ENCODE results near the gene COG8.
A peak's percentile ranks its signal among the peaks of the same experiment; 100 is the strongest.

The COG8 gene

DNA sequence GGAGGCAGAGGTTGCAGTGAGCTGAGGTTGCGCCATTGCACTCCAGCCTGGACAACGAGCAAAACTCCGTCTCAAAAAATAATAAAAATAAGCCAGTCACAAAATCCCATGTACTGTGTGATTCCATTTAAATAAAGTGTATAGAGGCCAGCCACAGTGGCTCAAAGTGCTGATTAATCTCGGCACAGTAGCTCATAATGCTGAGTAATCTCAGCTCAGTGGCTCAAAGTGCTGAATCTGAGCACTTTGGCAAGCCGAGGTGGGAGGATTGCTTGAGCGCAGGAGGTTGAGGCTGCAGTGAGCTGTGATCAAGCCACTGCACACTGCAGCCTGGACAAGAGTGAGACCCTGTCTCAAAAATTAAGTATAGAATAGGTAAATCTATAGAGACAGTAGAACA, 7.3 kb upstream of the COG8 start:
- no peak for DNase-seq (ENCODE audit: low read depth in 2 of 2)

DNA sequence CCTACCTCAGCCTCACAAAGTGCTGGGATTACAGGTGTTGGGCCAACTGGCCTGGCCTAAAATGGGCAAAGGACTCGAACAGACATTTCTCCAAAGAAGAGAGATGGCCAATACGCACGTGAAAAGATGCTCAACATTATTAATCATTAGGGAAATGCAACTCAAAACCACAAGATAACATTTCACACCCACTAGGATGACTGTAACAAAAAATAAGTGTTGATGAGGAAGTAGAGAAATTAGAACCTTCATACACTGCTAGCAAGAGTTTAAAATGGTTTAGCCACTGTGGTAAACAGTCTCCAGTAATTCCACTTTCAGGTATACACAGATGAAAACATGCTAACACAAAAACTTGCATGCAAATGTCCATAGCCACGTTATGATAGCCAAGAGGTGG, 6.6 kb upstream of the COG8 start:
- DNase-seq (ENCODE audit: low read depth in 2 of 2), result no peak

DNA sequence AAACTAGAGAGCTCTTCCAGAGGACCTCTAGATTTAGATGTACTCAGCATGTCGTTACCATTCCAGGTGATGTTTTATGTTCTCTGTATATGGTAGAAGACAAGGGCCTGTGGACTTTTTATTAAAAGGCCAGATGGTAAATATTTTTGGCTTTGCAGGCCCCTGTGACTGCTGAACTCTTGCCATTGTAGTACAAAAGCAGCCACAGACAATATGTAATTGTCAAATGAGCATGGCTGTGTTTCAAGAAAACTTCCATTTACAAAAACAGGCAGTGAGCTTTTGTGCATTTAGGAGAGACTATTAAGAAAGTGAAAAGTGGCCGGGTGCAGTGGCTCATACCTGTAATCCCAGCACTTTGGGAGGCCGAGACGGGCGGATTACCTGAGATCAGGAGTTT, 4.8 kb upstream of the COG8 start:
- DNase-seq (ENCODE audit: low read depth in 2 of 2), result no peak

GRCh38 chr16:69340095-69340644, 806 bp upstream of the COG8 start:
- no peak for DNase-seq (ENCODE audit: low read depth in 2 of 2)

DNA sequence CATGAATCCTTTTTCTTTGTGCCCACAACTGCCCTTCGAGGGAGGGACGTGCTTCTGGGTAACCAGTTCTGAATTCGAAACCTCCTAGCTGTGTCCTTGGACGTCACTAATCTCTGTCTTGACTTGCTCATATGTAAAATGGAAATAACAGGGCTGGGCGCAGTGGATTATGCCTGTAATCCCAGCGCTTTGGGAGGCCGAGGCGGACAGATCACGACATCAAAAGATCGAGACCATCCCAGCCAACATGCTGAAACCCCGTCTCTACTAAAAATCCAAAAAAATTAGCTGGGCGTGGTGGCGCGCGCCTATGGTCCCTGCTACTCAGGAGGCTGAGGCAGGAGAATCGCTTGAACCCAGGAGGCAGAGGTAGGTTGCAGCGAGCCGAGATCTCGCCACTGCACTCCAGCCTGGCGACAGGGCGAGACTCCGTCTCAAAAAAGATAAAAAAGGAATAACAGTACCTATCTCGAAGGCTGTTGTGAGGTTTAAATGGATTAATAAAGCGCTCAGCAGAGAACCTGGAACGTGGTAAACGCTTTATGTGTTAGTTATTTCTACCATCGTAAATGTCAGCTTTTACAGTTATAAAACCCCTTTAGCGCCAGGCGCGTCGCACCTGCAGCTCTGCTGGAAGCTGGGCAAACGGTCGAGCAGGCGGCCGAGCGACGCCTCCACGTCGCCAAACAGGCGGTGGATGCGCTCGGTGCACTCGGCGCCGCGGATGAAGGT, 641 bp downstream of the COG8 start:
- DNase-seq (ENCODE audit: low read depth in 2 of 2), result no peak

GRCh38 chr16:69334696-69335095, 4.7 kb downstream of the COG8 start:
- no peak for DNase-seq (ENCODE audit: low read depth in 2 of 2)

- peak; percentile 70 to 75 for DNase-seq (ENCODE audit: low read depth in 2 of 2)
These were observed 8.9 kb downstream of the COG8 start, which contains the start of gene PDF for GRCh38 chr16:69330286-69331109. Gene PDF, minus strand, starts transcription at chr16:69330588. Its CDS starts 18 bp downstream, at chr16:69330570.

DNA sequence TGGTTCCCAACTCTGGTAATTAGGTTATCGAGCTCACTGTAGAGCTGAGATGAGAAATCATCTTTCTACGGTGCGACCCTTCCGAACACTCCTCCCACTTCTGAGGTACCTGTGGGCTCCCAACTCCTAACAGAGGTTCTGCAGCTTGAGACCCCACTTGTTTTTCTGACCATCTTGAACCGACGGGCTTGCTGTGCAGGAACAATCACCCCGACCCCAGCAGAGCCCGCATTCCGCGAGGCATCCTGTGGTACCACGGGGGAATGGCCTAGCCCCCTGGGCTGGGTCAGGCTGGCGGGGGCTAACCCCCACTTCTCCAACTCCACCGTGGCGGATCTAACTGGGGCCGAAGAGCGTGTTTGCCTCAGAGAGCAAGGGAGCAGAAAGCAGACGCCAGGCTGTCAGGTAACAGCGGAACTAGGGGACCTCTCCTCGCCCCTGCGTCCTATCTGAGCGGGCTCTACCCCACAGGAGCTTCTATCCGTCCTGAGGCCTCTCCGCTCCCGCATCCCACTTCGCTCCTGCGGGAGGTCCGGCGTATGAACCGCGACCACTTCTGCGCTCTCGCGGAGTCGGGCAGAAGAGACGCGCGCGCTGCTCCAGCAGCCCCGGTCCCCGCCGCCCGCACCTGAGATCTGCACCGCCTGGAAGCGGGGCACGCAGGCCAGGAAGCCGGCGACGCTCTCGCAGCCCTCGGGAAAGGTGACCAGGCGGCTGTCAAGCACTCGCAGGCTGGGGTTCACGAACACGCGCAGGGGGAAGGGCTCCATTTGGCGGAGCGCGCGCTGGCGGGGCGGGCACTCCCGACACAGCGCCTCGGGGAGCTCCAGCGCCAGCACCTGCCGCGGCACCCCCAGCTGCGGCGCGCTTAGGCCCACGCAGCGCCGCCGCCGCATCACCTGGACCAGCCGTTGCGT, 9.7 kb downstream of the COG8 start:
- peak in 1 of 2 donors; percentile 7 for DNase-seq (ENCODE audit: low read depth in 2 of 2)

- DNase-seq (ENCODE audit: low read depth in 2 of 2), result no peak
These were observed 10.5 kb downstream of the COG8 start for GRCh38 chr16:69328854-69329316.

DNA sequence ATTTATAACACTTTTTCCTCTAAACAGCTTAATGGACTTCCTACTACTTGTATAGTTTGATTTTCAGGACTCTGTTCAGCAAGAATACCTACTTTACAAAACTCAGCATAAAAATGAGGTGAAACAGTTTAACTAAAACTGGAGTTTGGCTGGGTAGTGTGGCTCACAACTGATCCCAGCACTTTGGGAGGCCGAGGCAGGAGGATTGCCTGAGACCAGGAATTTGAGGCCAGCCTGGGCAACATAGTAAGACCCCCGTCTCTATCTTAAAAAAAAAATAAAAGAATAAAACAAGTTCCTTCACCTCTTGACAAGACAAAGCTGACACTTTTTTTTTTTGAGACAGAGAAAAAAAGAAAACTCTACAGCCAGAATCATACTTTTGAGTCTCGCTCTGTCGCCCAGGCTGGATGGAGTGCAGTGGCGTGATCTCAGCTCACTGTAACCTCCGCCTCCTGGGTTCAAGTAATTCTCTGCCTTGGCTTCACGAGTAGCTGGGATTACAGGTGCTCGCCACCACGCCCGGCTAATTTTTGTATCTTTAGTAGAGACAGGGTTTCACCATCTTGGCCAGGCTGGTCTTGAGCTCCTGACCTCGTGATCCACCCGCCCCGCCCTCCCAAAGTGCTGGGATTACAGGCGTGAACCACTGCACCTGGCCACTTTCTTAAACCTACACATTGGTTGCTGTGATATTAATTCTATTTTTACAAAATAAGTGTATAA, 11.6 kb downstream of the COG8 start:
- DNase-seq (ENCODE audit: low read depth in 2 of 2), result no peak

DNA sequence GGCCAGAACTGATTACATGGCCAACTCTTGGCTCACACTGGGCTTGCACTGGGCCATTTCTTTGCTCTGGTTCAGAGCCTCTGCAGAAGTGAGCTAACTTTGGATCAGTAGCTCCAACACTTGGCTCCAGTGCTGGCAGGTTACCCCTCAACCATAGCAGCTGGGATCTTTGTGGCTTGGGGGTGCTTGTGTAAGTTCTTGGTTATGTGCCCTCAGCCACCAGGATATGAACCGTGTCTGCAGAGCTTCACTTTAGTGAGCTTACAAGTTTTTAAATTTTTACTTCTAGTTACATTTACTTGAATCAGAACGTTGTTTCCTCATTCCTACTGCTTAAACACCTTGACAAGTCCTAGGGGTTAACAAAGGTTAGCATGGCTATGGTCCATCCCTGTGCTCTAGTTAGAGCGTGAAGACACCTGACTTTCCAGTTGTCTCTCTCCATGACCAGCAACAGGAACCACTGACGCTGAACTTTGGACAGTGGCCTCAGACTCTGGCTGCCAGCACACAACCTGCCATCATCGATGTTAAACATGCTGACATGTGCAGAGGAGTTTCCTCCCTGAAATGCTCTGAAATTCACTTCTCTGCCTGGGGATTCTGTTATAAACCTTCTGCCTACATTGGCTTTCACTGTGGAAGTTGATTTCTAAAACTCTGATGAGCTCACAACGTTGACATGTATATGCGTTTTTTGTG, 13.0 kb downstream of the COG8 start:
- DNase-seq (ENCODE audit: low read depth in 2 of 2), result no peak

DNA sequence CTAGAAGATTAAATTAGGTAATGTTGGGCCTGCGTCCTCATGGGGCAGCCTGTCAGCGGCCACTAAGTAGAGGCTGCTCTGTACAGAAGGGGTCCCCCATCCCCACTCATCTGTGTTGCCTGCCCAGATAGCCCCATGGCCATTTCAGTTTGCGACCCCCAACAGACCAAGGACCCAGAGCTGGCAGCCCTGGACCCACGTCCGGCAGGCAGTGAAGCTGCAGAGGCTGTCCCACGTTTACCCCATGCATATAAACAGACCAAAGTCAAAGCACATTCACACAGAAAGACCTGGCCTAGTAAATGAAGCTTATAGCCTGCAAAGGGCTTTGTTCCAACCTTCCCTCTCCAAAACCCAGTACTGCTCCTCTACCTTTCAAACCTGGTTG, 13.6 kb downstream of the COG8 start:
- DNase-seq (ENCODE audit: low read depth in 2 of 2), result no peak

DNA sequence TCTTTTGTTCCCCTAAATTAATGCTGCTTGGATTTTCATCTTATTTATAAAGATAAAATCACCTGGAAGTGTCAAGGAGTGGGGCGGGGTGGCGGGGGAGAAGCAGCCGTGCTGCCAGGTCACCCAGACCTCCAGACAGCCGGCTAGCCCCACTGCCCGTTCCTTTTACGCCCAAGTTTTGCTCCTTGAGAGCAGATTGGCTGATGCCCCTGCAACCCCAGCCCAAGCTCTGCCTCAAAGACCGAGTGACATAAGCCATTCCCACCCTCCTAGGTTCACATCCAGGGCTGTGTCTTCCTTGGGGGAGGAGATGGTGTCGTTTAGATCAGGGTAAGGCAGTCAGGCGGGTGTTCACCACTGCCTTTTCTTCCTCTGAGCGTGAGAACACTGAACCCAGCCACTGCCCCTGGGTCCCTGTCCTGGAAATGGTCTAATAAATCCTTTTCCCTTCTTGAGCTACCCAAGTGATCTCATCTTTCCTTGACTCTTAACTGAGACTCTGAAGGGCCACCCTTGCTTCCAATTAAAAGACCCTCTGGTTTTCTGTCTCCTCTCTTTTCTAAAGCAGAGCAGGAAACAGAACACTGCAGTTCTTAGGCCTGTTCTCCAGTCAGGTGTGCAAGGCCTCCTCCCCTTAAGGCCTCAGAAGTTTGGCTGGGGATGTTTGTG, 14.6 kb downstream of the COG8 start:
- no peak for DNase-seq (ENCODE audit: low read depth in 2 of 2)

- no peak for DNase-seq (ENCODE audit: low read depth in 2 of 2)
These were observed 15.3 kb downstream of the COG8 start for GRCh38 chr16:69324013-69324531.

DNA sequence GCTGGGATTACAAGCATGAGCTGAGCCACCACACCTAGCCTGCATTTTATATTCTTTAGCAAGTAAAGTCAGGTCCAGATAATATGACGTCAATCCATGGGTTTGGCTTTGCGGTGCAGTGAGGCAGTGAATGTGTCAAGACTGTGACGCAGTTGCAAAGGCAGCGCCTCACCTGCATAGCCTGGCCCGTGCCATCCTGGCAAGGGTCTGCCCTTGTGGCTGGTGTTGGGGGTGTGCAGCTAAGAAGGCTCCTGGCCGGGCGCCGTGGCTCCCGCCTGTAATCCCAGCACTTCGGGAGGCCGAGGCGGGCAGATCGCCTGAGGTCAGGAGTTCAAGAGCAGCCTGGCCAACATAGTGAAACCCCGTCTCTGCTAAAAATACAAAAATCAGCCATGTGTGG, 15.9 kb downstream of the COG8 start:
- DNase-seq (ENCODE audit: low read depth in 2 of 2), result no peak

GRCh38 chr16:69322343-69322742, 17.0 kb downstream of the COG8 start:
- no peak for DNase-seq (ENCODE audit: low read depth in 2 of 2)

GRCh38 chr16:69321080-69321479, 18.3 kb downstream of the COG8 start:
- DNase-seq (ENCODE audit: low read depth in 2 of 2), result no peak

GRCh38 chr16:69320740-69321073, 18.7 kb downstream of the COG8 start:
- DNase-seq (ENCODE audit: low read depth in 2 of 2), result no peak

DNA sequence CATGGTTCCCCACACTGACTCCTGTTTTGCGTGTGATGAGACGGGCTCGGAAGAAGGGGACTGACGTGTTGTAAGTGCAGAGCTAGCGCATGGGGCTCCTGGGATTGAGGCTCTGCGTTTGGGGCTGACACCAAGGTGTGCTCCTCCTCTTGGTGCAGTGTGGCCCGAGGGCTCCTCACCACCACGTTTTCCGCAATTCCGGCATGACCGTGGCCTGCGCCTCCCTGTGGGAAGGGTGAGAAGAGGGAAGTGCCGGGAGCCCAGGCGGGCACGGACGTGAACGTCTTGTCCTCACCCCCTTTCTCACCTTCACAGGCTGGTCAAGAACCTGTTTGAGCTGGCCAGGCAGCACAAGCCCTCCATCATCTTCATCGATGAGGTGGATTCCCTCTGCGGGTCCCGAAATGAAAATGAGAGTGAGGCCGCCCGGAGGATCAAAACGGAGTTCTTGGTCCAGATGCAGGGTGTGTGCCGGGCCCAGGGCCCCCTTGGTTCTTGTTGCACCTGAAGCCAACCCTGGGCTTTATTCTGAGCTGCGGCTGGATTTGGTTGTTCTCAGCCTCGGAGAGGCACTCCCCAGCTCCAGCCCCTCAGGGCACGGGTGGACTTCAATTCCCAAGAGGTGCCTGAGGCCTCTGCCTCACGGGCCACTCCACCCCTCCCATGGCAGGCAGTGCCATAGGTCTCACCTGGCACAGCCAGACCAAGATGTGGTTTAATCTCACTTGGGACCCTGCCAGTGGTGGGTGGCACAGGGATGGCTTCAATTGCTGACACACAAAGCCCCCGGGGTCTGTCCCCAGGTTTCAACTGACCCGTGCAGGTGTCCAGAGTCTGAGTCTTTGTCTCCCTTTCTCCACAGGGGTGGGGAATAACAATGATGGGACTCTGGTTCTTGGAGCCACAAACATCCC, 19.3 kb downstream of the COG8 start:
- DNase-seq (ENCODE audit: low read depth in 2 of 2), result no peak

Measured in stimulated activated CD8-positive, alpha-beta memory T cell treated with anti-CD3 and anti-CD28 coated beads, Interleukin-7, amount 100 ng/mL, for 1 hour (primary cell).